ENCODE data around the gene ZNF597.

Gene ZNF597

DNA sequence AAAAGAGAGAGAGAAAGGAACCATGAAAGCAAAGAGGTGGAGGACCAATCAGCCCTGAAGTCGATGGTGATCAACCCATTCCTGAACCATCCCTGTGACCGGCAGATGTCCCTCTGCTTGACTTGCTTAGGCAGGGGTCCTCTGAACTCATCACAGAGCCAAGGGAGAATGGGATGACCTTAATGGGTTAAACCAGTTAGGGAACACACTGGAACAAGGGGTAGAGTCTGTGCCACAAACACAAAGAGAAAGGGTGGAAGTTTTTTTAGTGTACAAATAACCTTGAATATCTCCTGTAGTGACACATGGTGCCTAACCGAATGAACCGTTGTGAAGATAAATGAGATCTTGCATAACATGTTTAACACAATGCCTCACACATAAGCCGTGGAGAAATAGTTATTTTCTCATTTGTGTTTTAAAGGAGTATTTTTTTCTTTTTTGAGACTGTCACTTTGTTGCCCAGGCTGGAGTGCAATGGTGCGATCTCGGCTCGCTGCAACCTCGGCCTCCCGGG lies 11.4 kb upstream of the ZNF597 start:
- no peak for DNase-seq (ENCODE audit: low read depth)

DNA sequence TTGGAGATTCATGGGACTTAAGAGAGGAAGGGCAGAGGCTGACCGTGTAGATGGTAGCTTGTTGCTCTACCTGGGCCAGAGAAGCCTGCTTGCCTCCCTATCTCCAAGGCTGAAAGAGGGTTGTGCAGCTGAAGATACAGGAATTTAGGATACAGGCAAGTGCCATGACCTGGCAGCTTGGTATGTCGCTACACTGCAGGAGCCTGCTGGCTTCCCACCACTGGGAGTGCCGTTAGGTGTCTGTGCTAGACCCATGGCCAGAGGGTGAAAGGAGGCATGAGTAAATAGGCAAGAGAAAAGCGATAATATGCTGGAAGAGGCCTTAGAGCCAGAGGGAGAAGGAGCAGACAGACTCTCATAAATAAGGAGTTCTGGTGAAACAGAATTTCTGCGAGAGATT lies 10.8 kb upstream of the ZNF597 start:
- no peak for DNase-seq (ENCODE audit: low read depth)

DNA sequence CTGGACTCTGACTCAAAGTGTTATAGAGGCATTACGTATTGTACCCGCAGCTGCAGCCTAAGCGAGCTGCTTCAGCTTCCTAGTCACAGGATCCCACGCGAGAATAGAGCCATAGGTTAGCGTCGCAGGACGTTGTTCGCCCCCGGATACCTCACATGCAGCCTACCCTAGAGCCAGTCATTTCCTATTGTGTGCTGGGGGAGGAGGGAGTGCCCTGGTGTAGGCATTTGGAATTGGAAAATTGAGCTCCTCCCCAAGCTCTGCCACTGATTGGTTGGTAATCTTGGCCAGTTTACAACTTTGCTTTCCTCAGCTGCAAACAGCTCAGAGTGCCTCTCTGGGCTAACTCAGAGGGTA lies 706 bp upstream of the ZNF597 start:
- no peak for DNase-seq (ENCODE audit: low read depth)

GRCh38 chr16:3439637-3440036 lies 3.7 kb downstream of the ZNF597 start:
- DNase-seq (ENCODE audit: low read depth): no peak

DNA sequence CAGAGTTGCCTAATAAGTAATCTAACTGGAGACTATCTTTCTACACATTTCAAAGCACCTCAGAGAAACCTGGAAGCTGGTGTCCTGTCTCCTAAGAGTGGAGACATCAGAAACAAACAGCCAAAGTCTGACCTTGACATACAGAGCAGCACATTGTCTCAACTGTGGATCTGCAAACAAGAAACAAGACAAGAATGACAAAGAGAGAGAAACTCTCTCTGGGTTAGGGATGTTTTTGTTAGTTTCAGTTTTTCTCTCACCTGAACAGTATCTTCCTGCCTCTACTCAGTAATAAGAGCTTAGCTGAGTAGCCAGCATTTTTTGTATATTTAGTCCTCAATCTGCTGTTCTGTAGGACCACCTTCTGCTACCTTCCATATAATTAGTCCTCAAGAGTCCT lies 8.9 kb downstream of the ZNF597 start:
- no peak for DNase-seq (ENCODE audit: low read depth)

- peak; percentile 35 for DNase-seq (ENCODE audit: low read depth)
Observed at GRCh38 chr16:3431779-3432219, 11.5 kb downstream of the ZNF597 start.

DNA sequence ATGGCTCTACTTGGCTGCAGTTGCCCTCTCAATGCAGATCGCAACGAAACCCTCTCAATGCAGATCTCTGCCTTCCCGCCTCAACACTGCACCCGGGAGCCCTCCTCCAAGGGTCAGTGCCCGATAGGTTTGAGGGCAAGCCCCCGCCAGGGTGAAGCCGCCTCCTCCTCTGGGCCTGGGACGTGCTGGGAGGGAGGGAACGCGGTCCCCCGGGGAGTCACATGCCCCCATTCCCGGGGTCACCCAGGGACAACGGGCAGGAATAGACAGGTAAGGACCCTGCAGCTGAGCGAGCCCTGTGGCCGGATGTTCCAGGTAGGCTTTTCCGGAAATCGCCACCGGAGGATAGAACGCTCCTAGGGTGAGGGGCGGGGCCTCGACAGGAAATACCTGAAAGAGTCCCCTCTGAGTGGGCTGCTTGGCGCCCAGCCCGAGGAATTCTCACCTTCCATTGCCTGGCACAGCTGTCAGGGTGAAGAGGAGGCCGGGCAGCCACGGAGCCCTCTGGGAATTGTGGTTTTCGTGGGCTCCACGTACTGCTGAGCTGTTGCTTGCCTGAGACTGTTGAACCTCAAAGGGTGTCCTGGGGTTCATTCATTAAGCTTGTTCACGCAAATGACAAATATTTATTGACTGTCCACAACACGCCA lies 29.4 kb downstream of the ZNF597 start:
- DNase-seq (ENCODE audit: low read depth): no peak

DNA sequence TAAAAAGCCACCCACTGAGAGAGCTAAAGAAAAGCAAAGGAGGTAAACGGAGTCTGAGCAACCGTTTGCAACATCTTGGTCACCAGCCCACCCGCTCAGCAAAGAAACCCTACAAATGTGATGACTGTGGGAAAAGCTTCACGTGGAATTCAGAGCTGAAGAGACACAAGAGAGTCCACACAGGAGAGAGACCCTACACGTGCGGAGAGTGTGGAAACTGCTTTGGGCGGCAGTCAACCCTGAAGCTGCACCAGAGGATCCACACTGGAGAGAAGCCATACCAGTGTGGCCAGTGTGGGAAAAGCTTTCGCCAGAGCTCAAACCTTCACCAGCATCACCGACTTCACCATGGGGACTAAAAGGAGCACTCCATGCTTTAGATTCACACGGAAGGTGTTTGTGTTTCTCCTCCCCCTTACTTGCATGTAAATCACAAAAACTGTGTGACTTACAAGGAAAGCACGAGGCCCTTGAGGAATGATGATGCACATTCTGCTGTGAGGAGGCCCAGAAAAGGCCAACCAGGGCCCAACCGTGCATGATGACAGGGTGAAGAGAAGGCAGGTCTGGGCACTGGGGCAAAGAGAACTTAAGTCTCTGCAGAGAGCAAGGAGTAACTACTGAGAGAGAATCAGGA lies 34.6 kb downstream of the ZNF597 start:
- no peak for DNase-seq (ENCODE audit: low read depth)

DNA sequence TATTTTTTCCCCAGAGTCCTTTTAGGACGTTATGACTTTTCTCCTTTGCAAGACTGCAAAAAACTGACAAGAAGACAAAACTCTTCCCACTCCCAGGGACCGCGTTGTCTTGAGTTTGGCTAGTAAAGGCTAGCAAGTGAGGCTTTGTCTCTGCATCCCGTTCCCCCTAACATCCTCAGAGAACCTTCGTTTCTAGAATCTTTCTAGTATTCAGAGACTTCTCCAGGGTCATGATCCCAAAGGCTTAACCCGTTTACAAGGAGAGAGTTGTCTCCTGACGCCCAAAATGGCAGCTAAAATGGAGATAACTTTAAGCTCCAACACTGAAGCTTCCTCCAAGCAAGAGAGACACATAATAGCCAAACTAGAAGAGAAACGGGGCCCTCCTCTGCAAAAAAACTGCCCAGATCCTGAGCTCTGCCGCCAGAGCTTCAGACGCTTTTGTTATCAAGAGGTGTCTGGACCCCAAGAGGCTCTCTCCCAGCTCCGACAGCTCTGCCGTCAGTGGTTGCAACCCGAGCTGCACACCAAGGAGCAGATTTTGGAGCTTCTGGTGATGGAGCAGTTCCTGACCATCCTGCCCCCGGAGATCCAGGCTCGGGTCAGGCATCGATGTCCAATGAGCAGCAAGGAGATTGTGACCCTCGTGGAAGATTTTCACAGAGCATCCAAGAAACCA lies 41.4 kb downstream of the ZNF597 start:
- no peak for DNase-seq (ENCODE audit: low read depth)

- peak; percentile 97 for DNase-seq (ENCODE audit: low read depth)
Observed at GRCh38 chr16:3400779-3401688, 42.3 kb downstream of the ZNF597 start, which contains the start of the genes ZNF174 and ZSCAN32. Gene ZNF174 (plus strand): TSS chr16:3401215. CDS start chr16:3402005, 790 bp downstream. Gene ZSCAN32 (minus strand): TSS chr16:3401004. CDS start chr16:3397557, 3,447 bp downstream.

DNA sequence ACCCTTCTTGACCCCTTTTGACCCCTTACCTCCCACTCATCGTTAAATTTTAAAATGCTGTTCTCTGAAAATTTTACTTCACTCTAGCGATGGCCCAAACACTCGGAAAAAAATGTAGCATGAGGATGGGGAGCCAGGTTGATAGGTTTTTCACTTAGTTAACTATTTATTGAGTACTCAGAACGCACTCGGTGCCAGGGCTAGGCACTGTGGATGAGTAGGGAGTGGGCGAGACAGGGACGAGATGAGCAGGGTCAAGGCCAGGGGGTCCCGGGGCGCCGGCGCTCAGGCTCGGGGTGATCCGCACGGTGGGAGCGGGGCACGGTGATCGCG lies 42.9 kb downstream of the ZNF597 start:
- no peak for DNase-seq (ENCODE audit: low read depth)

GRCh38 chr16:3389663-3390338 lies 53.5 kb downstream of the ZNF597 start:
- DNase-seq (ENCODE audit: low read depth): no peak

GRCh38 chr16:3388325-3388724 lies 55.0 kb downstream of the ZNF597 start:
- no peak for DNase-seq (ENCODE audit: low read depth)

- DNase-seq (ENCODE audit: low read depth): no peak
Observed at GRCh38 chr16:3383045-3383448, 60.3 kb downstream of the ZNF597 start.
